GM21825 (cell line): ENCODE measurements around the gene BBS9.
"Not testable (repeated sequence)": the region's sequence is repeated elsewhere in the genome, so short reads cannot be mapped to it uniquely, and the experiment has no call there.

Experiments
- ATAC-seq: cut with Tn5 transposase; IDR thresholded peaks from one replicate; pipeline ENCODE4 v1.9.1; 2021; ENCODE audit warnings: mild to moderate bottlenecking, moderate library complexity; ENCODE audit not compliant: unreplicated experiment

BBS9 gene

DNA sequence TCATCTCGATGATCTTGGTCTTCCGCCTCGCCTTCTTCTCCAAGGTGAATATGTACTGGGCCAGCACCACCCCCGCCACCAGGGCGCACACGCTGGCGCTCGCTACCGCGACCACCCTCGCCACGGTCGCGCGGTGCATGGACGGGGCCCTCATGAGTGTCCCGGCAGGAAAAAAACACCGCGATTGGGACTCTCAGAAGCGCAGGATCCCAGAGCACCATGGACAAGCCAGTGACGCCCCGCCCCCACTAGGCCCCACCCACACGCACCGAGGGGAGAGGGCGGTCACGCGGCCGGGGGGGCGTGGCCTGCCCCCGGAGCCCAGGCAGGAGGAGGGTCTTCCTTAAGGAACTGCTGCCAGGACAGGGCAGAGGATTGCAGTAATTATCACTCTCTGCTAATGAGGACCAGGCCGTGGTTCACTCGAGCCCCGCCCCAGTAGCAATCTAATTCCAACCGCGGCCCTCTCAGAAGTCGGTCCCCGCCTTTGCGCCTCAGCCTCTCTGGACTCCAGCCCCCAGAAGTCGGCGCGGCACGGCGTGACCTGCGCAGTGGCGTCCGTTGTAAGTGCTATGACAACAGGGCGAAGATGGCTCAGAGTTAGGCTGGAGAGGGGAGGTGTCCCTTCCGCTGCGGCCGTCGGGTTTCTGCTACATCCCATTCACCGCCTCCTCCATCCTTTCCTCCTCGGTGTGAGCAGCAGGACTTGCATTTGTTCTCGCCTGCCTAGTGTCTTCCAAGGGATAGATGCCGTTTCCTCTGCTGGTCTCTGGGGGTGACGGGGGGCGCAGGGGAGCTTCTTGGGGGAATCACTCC lies at the start of gene BBS9:
Gene BBS9, plus strand, starts transcription at position 575 of the 816 bp plus-strand sequence. CDS start 16,689 bp downstream, outside the sequence.
- peak; percentile 100 for ATAC-seq

DNA sequence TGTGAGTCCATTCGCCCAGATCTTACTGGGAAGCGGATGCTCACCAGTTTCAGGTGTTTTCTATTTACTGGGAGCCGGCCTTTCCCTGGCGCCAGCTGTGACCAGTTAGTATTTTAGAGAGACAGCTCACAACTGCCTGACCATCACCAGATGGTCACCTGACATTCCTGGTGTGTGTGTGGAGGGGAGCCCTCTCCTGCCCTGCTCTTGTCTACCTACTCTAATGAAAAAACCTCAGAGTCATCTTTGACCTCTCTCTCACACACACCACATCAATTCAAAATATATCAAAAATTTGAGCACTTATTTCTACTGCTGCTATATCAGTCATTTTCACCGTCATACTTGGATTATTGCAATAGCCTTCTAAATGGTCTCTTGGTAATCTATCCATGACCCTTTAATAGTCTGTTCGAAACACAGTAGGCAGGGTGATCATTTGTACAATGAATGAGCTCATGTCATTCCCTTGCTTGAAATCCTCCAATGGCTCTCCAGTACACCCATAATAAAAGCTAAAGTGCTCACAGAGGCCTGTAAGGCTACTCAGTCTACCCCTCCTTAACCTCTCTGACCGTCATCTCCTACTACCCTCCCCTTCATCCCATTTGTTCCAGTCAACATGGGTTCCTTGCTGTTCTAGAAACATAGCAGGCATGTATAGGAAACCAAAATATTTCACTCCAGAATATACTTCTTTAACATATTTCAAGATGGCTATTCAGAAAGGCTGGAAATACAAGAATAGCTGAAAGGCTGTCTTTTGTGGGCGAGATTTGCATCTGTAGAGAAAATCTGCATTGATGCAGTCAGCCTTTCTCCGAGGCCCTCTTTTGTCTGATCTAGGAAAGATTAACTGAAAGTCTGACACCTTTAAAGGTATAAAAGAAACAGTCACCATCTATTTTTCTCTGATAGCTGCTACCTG lies 49.3 kb upstream of the BBS9 start:
- ATAC-seq, result no peak

DNA sequence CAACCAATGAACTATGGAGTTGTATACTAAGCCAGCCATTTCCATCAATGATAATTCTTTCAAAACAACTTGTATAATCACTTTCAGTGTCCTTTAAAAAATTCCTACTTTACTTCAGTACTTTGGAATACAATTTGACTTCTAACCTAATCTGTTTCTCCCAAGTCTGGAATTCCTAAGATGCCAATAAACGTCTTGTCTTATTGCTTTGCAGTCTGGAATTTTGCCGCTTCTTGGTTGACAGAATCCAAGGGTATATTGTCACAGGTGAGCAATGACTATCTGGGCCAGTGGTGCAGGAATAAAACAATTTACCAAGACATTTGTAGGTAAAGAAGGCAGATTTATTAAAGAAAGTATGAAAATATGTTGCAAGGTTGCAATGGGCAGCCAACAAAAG lies 42.0 kb upstream of the BBS9 start:
- no peak for ATAC-seq

DNA sequence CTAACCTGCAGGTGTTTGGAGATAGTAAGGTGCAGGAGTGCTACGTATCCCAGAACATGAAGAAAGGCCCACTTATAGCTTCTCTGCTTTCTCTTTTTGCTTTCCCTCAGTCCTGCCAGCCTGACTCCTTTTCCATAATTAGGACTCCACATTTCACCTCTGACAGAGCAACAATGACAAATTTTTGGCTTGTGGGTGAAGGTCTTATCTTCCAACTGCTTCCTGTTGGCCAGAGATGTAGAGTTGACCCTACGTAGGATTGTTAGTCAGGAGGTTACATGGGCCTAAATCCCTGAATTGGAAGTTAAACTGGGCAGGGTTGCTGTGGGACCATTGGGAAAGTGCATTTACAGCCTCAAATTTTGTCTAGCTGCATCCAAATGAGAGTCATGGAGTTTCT lies 41.5 kb upstream of the BBS9 start:
- no peak for ATAC-seq

DNA sequence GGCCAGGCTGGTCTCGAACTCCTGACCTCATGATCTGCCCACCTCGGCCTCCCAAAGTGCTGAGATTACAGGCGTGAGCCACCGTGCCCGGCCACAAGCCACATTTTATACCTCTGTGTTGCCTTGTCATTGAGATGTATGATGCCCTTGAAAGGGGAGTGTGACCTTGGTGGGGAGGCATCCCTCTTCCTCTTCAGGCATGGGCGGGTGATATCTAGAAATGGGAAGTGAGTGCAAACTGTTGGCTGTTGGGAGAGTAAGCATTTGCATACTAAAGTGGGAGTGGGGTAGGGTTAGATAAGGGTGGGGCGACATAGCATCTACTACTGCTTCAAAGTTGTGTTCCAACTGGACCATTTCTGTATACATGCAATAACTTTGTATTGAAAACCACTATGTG lies 40.2 kb upstream of the BBS9 start:
- no peak for ATAC-seq

DNA sequence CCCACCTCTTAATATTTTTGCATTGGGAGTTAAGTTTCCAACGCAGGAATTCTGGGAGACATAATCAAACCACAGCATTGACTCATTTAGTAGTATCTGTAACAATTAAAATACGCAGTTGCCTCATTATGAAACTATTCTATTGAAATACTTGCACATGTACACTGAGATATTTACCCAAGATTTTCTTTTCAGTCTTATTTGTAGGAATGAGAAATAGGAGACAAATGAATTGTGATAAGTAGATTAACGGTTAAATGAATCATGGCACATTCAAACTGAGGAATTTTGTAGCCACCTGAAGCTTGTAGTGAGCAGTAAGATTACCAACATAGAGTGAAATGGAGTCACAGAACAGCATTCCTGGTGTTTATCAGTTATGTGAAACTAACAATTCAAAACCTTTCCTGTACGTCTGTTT lies 38.2 kb upstream of the BBS9 start:
- no peak for ATAC-seq

DNA sequence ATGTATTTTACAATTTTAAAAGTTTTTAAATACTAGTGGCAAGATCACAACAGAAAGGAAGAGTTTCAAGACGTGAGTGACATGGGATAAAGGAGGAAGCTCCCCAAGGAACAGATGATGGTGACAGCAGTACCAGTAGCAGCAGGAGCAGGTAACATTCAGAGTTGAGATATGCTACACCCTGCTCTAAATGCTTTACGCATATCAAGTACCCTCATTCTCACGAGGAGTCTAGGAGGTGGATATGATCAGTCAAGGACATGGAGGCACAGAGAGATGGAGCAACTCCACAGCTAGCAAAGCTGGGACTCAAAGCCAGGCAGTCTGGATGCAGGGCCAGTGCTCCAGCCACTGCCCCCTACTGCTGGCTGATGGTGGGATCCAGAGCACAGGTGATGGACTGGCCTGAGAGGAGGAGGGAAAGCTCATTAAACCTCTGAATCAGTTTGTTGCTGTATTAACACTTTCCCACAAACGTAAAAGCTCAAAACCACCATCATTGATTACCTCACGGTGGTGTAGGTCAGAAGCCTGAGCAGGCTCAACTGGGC lies 37.6 kb upstream of the BBS9 start:
- ATAC-seq, result no peak

DNA sequence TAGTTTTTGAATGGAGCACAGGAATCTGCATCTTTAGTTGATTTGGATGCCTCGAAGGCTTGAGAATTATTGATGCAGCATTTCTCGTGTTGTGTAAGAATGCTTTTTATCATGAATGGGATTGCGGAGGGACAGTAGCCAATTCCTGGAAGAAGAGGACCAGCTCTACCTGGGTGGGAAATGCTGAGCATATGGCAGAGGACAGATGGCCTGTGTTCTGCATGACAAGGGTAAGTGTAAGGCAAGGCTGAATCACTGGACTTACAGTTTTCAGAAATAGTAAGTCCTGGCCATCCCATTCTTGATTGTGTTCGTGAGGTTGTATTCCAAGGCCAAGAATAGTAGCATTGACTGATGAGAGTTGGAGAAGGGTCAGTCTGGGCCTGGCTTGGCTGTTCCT lies 36.1 kb upstream of the BBS9 start:
- no peak for ATAC-seq

DNA sequence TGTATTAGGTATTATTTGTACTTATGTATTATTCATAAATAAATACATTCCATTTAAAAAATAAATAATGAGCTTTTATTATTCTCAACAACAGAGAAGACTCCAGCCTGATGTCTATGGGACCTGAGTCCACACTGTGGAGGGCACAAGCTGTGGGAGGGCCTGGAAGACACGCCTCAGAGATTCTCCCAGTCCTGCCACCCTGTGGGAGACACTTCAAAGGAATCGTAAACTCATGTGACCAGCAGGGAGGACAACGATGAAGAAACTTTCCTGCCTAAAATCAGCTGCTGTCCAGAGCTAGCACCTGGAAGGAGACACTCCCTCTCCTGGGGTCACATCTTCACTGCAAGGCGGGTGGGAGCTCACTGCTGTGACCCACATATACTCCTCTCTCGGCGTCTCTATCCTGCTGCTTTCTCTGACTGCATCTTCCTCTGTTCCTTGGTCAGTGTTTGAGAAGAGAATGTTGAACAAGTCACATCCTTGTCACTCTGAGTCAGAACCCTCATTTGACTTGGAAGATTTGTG lies 34.6 kb upstream of the BBS9 start:
- not testable (repeated sequence) for ATAC-seq

DNA sequence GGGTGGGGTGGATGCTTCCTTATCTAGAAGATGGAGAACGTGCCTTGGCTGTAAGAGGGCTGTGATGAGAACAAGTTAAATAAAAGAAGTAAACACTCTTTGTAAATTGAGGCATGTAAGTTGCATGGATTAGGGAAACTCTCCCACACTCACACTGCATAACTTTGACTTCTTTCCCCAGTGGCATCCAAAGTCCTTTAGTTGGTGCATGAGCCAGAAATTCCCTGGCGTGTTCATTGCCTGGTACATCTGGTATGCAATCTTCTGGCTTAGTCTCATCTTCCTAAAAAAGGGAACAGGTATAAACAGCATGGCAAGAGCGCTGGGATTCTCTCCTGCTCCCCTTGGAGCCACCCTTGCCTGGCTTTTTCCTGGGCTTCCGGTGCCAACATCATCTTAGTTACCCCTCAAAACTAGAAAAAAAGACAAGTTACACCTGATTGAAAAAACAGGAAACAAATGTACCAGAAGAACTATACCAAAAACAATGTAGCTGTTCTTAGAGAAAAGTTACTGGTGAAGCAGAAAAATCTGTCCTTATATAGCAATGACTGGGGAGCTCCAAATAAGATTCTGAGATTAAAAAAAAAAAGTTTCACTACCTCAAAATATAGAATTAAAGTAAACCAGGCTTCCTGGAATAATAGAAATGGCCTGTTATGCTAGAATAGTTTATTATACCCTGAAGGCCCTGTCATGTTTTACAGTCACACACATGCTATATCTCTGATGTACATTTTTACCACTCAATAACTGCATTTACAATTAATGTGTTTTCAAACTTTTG lies 30.0 kb upstream of the BBS9 start:
- ATAC-seq, result no peak

DNA sequence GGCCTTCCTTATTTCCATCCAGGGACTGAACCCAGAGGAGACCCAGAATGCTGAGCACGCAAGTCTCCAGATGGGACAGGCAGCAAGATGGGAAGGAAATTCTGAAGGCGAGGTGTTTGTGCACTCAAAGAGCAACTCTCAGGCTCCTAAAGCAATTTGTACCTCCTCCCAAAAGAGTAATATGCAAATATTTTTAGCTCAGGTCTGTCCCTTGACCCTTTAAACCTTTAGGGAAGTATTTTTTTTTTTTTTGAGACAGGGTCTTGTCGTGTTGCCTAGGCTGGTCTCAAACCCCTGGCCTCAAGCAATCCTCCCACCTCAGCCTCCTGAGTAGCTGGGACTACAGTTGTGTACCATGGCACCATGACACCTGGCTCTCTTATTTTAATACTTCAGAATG lies 28.6 kb upstream of the BBS9 start:
- ATAC-seq, result no peak

DNA sequence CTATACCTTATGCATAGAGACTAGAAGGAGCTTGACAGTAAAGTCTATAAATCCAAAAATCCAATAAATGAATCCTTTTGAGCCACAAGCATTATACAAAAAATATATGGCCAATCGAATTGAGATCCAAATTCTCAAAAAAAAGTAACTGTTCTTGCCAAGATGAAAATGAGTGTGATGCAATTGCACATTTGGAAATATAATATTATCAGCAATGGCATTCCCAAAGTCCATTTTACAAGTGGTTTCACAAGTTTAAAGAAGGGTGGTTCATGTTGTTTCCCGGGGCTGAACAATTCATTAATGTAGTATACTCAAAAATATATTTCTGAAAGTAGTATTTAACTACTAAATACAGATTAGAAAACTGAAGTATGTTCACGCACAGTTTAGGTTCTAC lies 27.5 kb upstream of the BBS9 start:
- no peak for ATAC-seq

DNA sequence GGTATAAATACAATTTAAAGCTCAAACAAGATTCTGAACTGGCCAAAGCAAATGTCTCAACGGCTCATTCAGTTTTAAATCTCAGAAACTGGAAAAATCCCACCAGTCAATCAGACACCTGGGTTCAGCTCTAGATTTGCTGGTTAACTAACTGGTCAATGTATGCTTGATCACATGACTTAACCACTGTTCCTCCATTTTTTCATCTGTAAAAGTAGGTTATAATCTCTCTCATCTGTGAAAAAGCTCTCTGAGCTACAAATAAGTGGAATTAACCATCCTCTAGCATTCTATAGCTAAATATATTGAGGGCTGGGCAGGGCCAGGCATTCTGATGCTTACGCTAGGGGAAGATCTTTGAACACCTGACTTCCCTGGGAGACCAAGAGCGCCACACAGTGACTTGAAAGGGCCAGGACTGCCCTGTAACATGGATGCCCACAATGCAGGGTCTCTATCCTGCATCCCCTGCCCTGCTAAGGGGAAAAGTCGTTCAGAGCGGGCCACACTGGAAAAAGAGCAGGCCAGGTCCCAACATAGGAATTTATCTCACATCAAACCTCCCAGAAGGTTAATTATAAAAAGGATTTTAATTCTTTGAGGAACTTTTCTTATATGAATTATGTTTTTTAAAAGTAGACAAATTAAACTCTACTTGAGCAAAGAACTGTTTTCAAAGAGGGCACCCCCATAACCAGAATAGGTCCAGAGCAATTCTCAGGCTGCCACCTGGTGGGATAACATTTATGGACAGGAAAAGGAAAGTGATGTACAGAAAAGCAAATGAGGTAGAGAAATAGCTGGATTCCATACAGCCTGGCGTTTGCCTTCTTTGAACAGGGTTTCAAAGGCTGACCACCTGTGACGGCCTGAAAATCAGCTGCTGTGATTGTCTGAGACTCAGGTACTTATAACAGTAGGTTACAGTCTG lies 22.0 kb upstream of the BBS9 start:
- peak; percentile 33 for ATAC-seq

DNA sequence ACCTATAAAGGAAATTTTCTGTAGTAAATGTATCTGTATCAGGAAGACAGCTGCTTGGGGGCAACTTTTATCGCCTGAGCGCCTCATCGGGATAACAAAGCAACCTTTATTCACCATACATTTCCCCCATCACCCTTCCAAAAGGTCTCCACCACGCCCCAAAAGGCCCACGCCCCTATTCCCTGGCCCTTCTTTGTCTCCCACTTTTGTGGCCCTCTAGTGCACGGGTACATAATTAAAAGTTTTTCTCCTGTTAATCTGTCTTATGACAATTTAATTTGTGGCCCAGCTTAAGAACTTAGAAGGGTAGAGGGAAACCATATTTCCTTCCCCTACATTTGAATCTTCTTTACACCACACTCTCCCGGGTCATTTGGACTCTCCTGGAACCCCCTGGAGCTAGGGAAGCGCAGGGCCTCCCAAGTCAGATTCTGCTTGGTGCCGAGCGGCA lies 20.8 kb upstream of the BBS9 start:
- no peak for ATAC-seq

DNA sequence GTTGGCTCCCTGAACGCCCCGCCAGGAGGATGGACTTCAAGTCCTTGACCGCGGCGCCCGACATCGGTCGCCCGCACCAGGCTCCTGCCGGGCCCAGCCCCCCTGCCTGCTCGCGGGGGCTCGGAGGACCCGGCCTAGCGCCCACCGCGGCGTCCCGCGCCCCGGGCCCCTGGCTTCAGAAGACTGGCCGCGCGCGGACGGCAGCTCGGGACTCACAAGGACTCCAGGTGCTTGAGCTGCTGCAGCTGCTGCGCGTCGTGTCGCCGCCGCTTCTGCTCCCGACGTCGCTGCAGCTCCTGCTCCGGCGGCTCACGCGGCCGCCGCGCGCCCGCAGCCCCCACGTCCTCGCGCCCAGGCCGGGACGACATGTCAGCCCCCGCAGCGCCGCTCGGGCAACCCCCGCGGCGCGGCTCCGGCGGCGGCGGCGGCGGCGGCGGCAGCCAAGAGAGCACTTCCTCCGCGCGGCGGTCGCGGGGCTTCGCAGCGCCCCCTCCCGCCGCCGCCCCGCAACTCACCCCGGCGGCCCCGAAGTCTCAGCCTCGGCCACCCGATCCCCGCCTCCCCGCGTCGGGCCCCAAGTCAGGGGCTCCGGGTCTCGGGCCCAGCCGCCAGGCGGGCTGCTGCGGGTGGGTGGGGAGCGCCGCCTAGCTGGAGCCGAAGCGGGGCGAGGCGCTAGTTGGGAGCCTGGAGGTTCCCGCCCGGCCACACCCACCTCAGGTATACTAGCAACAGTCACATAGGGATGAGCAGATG lies 20.2 kb upstream of the BBS9 start, which contains the start of gene RP9:
Gene RP9, minus strand, starts transcription at position 400 of the 753 bp plus-strand sequence. Its CDS starts 32 bp downstream, at position 368.
- peak; percentile 92 for ATAC-seq

DNA sequence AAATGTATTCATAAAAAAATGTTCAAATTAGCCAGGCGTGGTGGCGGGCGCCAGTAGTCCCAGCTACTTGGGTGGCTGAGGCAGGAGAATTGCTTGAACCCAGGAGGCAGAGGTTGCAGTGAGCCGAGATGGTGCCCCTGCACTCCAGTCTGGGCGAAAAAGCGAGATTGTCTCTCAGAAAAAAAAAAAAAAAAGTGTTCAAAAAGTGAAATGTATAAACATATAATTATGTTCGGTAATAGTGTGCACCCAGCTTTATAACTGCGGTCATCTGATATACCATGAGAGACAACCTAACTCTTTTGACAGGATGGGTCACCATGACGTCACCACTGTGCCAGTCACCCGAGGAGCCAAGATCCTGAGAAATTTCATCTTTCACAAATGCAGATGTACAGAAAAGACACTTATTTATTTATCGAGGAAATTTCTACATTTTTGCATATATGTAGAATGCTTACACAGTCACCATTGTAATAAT lies 19.6 kb upstream of the BBS9 start:
- ATAC-seq, result no peak

DNA sequence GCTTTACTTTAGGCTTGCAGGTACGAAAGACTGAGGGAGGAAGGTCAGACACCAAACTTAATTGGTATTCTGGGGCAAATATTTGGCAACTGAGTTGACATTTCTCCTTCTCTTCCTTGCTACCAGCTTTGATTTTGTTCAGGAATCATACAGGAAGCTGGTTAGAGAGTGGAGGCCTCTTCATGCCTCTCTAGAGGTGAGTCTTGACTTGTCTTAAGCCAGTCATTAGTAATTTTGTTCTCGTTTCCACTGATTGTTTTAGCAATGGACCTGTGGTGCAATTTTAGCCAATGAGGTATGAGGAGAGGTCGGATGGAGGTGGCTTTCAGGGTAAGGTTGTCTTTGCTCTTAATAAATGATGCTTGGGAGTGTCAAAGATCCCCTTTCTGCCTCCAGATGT lies 17.8 kb upstream of the BBS9 start:
- no peak for ATAC-seq

DNA sequence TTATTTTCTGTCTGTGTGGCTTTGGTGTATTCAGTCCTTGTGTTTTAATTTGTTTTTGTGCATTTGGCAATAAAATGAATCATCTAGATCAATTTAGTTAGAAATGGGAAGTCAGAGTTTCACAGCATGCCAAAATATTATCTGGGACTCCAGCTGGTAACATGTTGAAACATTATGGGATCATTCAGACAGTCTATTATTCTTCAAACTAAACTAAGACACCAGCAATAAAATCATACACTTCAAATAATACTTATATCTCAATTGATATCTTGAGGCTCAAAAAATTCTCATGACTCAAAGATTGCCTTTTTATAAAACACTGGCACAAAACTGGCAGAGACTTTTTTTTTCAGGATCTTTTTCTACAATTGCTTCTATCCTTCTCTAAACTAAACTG lies 14.4 kb upstream of the BBS9 start:
- ATAC-seq, result no peak
